Measurements from ENCODE around the gene DPYD.

DNA sequence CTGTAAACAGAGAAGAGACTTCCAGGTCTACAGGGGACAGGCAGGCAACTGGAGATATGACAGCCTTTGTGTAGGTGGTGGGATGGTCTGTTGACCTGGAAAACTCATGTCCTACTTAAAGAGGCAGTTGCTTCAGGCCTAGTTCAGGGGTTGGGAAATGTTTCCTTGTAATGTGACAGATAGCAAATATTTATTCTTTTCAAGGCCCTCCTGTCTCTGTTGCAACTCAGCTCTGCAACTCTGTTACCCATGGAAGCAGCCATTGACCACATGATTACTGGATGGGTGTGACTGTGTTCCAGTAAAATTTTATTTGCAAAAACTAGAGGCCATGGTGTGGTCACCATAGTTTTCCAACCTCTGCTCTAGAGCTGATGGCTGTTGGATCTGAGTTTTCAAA is 857.3 kb downstream of the DPYD start:
- TF ChIP-seq POLR2A (IDR thresholded peaks at IDR 0.05): no peak
- TF ChIP-seq, protein P1, sequence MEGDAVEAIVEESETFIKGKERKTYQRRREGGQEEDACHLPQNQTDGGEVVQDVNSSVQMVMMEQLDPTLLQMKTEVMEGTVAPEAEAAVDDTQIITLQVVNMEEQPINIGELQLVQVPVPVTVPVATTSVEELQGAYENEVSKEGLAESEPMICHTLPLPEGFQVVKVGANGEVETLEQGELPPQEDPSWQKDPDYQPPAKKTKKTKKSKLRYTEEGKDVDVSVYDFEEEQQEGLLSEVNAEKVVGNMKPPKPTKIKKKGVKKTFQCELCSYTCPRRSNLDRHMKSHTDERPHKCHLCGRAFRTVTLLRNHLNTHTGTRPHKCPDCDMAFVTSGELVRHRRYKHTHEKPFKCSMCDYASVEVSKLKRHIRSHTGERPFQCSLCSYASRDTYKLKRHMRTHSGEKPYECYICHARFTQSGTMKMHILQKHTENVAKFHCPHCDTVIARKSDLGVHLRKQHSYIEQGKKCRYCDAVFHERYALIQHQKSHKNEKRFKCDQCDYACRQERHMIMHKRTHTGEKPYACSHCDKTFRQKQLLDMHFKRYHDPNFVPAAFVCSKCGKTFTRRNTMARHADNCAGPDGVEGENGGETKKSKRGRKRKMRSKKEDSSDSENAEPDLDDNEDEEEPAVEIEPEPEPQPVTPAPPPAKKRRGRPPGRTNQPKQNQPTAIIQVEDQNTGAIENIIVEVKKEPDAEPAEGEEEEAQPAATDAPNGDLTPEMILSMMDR (IDR thresholded peaks at IDR 0.05): no peak
